ENCODE data around the gene SP140.

GRCh38 chr2:230346921-230347533 is 121.5 kb downstream of the SP140 start:
- TF ChIP-seq, protein P1, sequence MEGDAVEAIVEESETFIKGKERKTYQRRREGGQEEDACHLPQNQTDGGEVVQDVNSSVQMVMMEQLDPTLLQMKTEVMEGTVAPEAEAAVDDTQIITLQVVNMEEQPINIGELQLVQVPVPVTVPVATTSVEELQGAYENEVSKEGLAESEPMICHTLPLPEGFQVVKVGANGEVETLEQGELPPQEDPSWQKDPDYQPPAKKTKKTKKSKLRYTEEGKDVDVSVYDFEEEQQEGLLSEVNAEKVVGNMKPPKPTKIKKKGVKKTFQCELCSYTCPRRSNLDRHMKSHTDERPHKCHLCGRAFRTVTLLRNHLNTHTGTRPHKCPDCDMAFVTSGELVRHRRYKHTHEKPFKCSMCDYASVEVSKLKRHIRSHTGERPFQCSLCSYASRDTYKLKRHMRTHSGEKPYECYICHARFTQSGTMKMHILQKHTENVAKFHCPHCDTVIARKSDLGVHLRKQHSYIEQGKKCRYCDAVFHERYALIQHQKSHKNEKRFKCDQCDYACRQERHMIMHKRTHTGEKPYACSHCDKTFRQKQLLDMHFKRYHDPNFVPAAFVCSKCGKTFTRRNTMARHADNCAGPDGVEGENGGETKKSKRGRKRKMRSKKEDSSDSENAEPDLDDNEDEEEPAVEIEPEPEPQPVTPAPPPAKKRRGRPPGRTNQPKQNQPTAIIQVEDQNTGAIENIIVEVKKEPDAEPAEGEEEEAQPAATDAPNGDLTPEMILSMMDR (IDR thresholded peaks at IDR 0.05), result no peak
- TF ChIP-seq POLR2A (IDR thresholded peaks at IDR 0.05), result no peak
